ENCODE measurements around the gene TRIM47. TPM values are rescaled to one million over a fixed set of nuclear protein-coding genes. Genes with fewer than 3 reads are reported as not detected.

TRIM47 gene
- total and polyA plus RNA-seq, 4 donors = 6.9 to 18.5 (median 13.8) TPM

DNA sequence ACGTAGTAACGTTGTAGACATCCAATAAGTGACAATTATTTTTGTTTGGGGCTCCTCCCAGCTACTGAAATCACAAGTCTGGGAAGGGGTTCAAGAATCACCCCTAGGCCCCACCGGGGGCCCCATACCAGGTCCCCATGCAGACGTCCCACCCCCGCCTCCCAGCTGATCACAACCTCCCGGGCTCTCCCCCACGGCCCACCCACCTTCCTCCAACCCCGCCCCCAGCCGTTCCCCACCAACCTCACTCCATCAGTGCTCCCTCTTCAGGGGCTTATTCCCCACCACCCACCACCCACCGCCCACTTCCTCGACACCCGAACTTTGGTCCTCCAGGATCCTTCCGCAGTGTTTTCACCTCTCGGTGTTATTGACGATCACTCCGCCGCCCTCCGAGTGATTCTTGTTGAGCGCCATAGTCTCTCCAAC lies 23.5 kb downstream of the TRIM47 start:
- Histone ChIP-seq H3K4me1 (ENCODE audit: control insufficient read depth in 4 of 4, insufficient read depth in 4 of 4, low read length in 3 of 4) (peaks cover 2 to 37% (median 28%) of the 10 kb centered on the region in 4 donors), H3K9me3 (ENCODE audit: control insufficient read depth in 4 of 4, low read length in 3 of 4) (no peaks in the 10 kb centered on the region), H3K9ac (ENCODE audit: low read depth in 1 of 2, low read length in 2 of 2) (peak overlapping the region; percentile 93 to 100), H3K27ac (ENCODE audit: low read depth in 1 of 2, low read length in 2 of 2) (peak overlapping the region; percentile 87 to 96), H3K27me3 (ENCODE audit: control insufficient read depth in 4 of 4, insufficient read depth in 4 of 4, low read length in 3 of 4) (no peaks in the 10 kb centered on the region), H3K36me3 (ENCODE audit: control insufficient read depth in 4 of 4, insufficient read depth in 3 of 4, low read depth in 1 of 4, low read length in 3 of 4) (peaks cover 0 to 11% (median 3%) of the 10 kb centered on the region in 4 donors), H3K4me3 (ENCODE audit: low read depth in 1 of 3, low read length in 3 of 3) (peak overlapping the region; percentile 81 to 87 (median 83))
- no peak for DNase-seq (ENCODE audit: low spot score)
- no peak for TF ChIP-seq FOXA2 (IDR thresholded peaks at IDR 0.05)
- TF ChIP-seq, protein P1, sequence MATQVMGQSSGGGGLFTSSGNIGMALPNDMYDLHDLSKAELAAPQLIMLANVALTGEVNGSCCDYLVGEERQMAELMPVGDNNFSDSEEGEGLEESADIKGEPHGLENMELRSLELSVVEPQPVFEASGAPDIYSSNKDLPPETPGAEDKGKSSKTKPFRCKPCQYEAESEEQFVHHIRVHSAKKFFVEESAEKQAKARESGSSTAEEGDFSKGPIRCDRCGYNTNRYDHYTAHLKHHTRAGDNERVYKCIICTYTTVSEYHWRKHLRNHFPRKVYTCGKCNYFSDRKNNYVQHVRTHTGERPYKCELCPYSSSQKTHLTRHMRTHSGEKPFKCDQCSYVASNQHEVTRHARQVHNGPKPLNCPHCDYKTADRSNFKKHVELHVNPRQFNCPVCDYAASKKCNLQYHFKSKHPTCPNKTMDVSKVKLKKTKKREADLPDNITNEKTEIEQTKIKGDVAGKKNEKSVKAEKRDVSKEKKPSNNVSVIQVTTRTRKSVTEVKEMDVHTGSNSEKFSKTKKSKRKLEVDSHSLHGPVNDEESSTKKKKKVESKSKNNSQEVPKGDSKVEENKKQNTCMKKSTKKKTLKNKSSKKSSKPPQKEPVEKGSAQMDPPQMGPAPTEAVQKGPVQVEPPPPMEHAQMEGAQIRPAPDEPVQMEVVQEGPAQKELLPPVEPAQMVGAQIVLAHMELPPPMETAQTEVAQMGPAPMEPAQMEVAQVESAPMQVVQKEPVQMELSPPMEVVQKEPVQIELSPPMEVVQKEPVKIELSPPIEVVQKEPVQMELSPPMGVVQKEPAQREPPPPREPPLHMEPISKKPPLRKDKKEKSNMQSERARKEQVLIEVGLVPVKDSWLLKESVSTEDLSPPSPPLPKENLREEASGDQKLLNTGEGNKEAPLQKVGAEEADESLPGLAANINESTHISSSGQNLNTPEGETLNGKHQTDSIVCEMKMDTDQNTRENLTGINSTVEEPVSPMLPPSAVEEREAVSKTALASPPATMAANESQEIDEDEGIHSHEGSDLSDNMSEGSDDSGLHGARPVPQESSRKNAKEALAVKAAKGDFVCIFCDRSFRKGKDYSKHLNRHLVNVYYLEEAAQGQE (IDR thresholded peaks at IDR 0.05) = no peak
- TF ChIP-seq, protein P2, sequence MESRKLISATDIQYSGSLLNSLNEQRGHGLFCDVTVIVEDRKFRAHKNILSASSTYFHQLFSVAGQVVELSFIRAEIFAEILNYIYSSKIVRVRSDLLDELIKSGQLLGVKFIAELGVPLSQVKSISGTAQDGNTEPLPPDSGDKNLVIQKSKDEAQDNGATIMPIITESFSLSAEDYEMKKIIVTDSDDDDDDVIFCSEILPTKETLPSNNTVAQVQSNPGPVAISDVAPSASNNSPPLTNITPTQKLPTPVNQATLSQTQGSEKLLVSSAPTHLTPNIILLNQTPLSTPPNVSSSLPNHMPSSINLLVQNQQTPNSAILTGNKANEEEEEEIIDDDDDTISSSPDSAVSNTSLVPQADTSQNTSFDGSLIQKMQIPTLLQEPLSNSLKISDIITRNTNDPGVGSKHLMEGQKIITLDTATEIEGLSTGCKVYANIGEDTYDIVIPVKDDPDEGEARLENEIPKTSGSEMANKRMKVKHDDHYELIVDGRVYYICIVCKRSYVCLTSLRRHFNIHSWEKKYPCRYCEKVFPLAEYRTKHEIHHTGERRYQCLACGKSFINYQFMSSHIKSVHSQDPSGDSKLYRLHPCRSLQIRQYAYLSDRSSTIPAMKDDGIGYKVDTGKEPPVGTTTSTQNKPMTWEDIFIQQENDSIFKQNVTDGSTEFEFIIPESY (IDR thresholded peaks at IDR 0.05) = no peak
- no peak for TF ChIP-seq RAD21 (IDR thresholded peaks at IDR 0.05)
- TF ChIP-seq TAF1 (conservative IDR thresholded peaks at IDR 0.05) = no peak
- no peak for TF ChIP-seq HNF4A (conservative IDR thresholded peaks at IDR 0.05)
- TF ChIP-seq RXRA (IDR thresholded peaks at IDR 0.05) = no peak
- TF ChIP-seq FOXA1 (IDR thresholded peaks at IDR 0.05) = no peak
- WGBS = under 1% methylated on average over 19 of the region's 19 CpGs

DNA sequence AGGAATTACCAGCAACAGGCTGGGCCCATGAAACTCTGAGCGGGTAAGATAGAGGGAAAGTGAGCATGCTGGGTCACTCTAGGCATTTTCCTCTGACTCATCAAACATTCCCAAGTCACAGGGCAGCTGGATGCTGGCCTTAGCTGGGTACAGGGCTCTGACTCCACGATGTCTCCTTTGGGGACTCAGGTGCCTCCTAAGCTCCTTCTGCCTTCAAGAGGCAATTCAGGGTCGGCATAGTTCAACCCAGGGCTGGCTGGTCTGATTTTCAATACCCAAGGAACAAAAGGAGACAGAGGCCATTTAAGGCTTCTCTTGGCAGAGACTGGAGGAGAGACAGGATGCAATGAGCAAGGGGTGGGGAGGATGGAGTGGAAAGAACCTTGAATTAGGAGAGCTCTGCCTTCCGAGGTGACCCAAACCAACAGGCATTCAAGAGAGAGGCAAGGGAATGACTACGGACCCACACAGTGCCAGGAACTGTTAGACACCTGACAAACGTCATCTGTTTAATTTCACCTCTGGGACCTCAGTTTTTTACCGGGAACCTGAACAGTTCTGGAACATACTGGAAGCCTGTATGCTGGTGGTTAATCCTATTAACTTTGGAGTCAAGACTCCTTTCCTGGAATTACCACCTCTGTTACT lies 24.2 kb downstream of the TRIM47 start:
- no peaks in the 10 kb centered on the region for H3K27me3 ChIP-seq (ENCODE audit: control insufficient read depth in 4 of 4, insufficient read depth in 4 of 4, low read length in 3 of 4)
- H3K4me1 ChIP-seq (ENCODE audit: control insufficient read depth in 4 of 4, insufficient read depth in 4 of 4, low read length in 3 of 4) = peaks cover 2 to 44% (median 30%) of the 10 kb centered on the region in 4 donors
- TF ChIP-seq, protein P2 (IDR thresholded peaks at IDR 0.05) = no peak
- TF ChIP-seq, protein P1 (IDR thresholded peaks at IDR 0.05) = peak; percentile 61
- TF ChIP-seq YY1 (IDR thresholded peaks at IDR 0.05) (peak; percentile 40), NR2F2 (IDR thresholded peaks at IDR 0.05) (peak; percentile 10), JUND (IDR thresholded peaks at IDR 0.05) (peak in 1 of 2 donors; percentile 7), RXRA (IDR thresholded peaks at IDR 0.05) (peak in 1 of 2 donors; percentile 17)
- TF ChIP-seq, protein P3, sequence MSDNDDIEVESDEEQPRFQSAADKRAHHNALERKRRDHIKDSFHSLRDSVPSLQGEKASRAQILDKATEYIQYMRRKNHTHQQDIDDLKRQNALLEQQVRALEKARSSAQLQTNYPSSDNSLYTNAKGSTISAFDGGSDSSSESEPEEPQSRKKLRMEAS (IDR thresholded peaks at IDR 0.05) = no peak
- peak overlapping the region; percentile 93 to 100 for H3K9ac ChIP-seq (ENCODE audit: low read depth in 1 of 2, low read length in 2 of 2)
- H3K27ac ChIP-seq (ENCODE audit: low read depth in 1 of 2, low read length in 2 of 2) = peak overlapping the region; percentile 87 to 96
- WGBS = 21% methylated on average over 7 of the region's 7 CpGs
- no peaks in the 10 kb centered on the region for H3K9me3 ChIP-seq (ENCODE audit: control insufficient read depth in 4 of 4, low read length in 3 of 4)
- peak overlapping the region; percentile 81 to 87 (median 83) for H3K4me3 ChIP-seq (ENCODE audit: low read depth in 1 of 3, low read length in 3 of 3)
- no peak for DNase-seq (ENCODE audit: low spot score)
- H3K36me3 ChIP-seq (ENCODE audit: control insufficient read depth in 4 of 4, insufficient read depth in 3 of 4, low read depth in 1 of 4, low read length in 3 of 4) = peaks cover 5 to 18% (median 10%) of the 10 kb centered on the region in 4 donors
